ENCODE results near the gene S100Z.
"Not testable (repeated sequence)": the region's sequence is repeated elsewhere in the genome, so short reads cannot be mapped to it uniquely, and the experiment has no call there.

The S100Z gene

DNA sequence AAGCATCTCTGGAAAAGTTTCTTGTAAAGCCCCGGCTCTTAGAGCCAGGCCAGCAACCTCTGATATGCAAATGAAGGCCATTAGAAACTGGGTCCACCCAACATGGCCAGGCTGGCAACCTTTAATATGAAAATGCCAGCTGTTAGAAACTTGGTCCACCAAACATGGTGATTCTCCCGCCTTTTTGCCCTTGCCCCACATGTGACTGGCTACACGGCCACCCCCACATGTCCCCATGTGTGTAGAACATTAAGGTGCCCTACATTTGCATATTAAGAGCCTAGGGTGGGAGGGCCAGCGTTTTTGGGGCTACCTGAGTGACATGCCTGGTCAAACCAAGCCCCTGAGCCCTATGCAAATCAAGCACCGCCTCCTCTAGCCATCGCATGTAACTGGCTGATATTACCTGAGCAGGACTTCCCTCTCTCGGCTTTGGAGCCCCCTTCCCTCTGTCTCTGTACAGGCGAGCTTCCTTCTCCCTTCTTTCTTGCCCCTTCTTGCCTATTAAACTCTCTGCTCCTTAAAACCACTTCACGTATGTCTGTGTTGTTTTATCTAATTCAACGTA, 39.0 kb downstream of the S100Z start:
- no peak for DNase-seq

DNA sequence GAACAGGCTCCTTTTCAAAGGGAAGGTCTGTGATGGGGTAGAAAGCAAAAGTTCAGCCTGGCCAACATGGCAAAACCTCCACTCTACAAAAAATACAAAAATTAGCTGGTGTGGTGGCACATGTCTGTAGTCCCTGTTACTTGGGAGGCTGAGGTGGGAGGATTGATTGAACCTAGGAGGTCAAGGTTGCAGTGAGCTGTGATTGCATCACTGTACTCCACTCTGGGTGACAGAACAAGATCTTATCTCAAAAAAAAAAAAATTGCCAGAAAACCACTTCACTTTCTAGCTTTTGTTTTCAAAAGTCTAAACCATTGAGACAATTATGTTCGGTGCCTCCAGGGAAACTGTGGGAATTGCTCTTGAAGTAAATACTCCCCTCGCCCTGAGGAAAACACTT, 43.5 kb downstream of the S100Z start:
- no peak for DNase-seq

DNA sequence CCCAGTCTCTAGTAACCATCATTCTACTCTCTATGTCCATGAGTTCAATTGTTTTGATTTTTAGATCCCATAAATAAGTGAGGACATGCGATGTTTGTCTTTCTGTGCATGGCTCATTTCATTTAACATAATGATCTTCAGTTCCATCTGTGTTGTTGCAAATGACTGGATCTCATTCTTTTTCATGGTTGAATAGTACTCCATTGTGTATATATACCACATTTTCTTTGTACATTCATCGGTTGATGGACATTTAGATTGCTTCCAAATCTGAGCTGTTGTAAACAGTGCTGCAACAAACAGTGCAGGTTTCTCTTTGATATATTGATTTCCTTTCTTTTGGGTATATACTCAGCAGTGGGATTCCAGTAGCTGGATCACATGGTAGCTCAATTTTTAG, 46.4 kb downstream of the S100Z start:
- no peak for DNase-seq

DNA sequence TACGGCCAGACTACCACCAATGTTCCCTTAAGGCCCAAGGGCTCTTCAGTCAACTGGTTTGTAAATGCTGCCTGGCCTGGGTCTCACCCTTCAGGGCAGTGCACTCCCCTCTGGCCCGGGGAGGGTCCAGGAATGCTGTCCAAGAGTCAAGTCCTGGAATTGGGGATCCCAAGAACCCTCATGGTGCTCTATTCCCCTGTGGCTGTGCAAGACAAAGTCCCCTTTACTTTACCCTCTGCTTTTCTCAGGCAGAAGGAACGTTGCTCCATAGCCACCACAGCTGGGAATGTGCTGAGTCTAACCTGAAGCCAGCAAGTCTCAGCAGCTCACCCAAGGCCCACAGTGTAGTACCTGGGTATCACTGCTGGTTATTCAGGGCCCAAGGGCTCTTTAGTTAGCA, 51.7 kb downstream of the S100Z start:
- no peak for DNase-seq

DNA sequence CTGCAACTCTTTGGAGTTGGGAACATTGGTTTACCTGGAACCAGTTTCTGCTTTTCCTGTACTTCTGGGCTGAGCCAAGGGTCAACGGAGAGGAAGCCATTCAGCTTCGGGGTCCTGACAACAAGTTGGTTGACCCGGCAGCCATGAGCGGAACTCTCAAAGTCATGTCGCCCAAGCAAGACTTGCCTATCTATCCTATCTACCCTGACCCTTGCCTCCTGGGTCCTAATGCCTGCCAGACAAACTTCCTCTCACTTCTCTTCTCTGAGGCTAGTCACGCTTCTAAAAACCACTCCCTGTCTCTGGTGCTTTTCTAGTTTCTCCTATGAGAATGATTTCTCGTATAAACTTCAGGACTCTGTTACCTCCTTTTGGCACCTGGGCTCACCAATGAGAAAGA, 58.4 kb downstream of the S100Z start:
- DNase-seq = no peak

DNA sequence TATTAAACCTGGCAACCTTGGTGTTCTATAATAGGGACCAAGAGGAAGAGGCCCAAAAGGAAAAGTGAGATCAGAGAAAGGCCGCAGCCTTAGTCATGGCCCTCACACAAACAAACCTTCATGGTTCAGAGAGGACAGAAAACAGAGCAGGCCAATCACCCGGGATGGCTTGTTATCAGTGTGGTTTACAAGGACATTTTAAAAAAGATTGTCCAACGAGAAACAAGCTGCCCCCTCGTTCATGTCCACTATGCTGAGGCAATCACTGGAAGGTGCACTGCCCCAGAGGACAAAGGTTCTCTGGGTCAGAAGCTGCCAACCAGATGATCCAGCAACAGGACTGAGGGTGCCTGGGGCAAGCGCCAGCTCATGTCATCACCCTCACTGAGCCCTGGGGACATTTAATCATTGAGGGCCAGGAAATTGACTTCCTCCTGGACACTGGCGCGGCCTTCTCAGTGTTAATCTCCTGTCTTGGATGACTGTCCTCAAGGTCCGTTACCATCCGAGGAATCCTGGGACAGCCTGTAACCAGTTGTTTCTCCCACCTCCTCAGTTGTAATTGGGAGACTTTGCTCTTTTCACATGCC, 60.6 kb downstream of the S100Z start:
- not testable (repeated sequence) for DNase-seq

DNA sequence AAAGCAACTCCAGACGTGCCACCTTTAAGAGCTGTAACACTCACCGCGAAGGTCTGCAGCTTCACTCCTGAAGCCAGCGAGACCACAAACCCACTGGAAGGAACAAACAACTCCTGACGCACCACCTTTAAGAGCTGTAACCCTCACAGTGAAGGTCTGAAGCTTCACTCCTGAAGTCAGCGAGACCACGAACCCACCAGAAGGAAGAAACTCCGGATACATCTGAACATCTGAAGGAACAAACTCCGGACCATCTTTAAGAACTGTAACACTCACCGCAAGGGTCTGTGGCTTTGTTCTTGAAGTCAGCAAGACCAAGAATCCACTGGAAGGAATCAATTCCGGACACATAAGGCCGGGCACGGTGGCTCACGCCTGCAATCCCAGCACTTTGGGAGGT, 64.9 kb downstream of the S100Z start:
- not testable (repeated sequence) for DNase-seq

DNA sequence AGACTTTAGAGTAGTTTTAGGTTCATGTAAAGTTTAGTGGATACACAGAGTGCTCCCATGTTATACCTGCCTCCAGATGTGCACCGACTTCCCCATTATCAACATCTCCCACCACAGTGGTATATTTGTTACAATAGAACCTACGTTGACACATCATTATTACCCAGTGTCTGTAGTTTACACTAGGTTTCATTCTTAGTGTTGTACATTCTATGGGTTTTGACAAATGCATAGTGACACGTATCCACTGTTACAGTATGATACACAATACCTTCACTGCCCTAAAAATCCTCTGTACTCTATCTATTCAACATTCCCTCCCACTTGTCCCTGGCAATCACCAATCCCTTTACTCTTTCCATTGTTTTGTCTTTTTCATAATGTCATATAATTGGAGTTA, 68.7 kb downstream of the S100Z start:
- no peak for DNase-seq

DNA sequence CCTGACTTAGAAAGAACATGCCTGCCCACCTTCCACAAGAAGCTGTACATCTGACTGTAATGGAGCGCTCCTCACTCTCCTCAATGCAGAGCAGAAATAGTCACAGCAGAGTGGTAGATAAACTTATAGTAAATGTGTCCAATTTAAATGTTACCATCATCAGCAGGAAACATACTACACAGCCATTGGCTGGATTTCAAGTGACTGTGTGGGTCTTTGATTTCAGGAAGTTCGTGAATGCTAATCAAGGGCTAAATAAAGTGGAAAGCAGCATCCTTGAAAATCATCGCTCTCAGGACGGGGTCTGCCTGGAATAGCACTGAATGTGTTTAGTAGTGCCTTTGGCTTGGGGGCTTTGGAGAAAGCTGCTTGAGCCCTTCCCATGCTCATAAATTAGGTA, 70.7 kb downstream of the S100Z start:
- no peak for DNase-seq

DNA sequence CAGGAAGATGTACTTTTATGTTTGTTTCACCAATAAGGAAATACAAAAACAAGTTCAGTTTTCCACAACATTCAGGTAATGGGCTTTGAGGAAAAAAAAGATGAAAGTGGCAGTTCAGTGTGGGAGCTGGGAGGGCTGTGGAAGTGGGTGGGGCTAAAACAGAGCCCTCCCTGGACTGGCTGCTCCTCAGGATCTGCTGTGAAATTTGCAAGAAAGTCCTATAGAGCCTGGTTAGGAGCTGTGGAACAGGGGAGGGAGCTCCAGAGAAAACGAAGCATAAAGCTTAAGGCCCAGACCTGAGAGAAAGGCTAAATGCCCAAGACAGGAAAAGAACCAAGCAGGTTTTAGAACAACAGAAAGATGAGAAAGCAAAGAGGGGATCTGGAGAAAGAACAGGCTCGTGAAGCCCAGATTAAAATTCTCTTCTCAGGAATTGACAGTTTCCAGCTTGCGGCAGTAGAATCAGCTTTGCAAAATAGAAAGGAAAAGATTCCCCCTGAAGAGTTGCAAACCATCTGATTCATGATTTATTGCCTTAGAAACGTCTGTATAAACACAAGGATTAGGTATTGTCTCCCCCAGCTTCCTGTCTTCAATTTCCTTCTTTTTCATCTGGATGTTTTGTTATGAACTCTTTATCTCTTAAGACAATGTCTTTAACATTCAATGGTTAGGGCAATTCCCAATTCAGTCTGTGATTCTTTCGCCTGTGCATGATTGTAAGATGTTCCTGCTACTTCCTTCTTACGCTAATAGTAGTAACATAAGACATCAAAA, 76.7 kb downstream of the S100Z start:
- DNase-seq = no peak

DNA sequence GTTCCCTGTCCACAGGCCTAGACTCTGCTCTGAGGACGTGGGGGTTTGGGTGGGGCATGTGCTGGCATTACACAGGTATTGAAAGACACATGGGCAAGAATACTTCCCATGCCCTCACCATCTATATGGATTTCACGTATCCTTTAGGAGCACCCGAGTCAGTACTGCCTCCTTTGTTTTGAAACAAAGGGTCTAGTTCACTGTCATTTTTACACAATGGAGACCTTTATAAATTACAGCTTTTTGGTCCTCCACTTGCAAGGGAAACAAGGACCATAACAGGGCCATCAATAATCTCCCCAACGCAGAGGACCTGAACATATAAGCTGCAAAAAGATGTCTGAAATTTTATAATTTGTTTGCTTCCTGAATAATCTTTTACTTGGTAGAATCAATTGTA, 78.1 kb downstream of the S100Z start:
- no peak for DNase-seq

DNA sequence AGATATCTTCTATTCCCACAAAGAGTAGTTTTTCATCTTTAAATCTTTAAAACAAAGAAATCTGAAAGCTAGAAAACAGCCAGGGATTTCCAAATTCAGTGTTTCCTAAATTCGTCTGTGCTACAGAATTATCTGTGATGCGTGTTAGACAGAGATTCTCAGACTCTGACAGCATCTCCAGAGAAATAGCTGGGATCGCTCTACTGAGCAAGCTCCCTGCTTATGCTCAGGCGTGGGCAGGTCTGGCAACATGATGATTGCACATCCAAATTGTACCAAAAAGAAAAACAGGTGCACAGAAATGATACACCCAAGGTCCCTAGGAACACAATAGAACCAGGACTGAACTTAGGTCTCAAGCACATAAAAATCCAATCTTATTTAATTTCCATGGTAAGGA, 80.3 kb downstream of the S100Z start:
- DNase-seq = no peak

DNA sequence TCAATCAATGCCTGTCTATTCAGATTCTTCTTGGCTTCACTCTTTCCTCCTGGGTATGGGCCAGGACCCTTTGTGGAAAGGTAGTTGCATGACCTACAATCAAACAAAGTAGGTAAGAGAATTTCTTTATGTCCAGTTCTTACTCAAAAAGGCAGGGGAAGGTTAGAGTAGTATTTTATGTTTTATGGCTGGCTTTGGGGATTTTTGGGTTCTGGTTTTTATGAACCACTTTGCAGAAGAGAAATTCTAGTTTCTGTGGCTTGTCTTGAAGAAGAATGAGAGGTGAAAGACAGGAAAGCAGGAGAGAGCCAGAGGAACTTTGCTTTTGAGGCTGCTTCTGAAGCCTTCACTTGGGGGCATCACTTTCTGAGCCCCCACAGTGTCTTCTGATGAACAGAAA, 88.4 kb downstream of the S100Z start:
- no peak for DNase-seq

DNA sequence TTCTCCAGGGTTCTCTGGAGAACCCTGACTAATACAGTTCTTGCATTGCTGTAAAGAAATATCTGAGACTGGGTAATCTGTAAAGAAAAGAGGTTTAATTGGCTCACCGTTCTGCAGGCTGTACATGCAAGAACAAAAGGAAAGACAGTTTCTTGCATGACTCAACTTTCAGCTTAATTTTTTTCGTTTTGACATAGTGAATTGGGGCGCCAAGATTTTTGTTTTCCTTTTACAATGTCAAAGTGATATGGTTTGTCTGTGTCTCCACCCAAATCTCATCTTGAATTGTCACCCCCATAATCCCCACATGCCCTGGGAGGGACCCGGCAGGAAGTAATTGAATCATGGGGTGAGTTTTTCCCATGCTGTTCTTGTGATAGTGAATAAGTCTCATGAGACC, 91.2 kb downstream of the S100Z start:
- no peak for DNase-seq

DNA sequence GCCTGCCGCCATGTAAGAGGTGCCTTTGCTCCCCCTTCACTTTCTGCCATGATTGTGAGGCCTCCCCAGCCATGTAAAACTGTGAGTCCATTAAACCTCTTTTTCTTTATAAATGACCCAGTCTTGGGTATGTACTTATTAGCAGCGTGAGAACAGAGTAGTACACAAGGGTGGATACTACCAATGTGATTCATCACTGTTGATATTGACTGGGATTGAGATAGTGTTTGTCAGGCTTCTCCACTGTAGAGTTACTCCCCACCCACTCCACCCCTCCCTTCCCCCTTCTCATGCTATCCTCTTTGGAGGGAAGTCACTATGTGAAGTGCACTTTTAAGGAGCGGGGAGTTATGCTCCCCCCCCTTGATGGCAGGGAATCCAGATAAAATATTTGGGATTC, 91.6 kb downstream of the S100Z start:
- DNase-seq = no peak

DNA sequence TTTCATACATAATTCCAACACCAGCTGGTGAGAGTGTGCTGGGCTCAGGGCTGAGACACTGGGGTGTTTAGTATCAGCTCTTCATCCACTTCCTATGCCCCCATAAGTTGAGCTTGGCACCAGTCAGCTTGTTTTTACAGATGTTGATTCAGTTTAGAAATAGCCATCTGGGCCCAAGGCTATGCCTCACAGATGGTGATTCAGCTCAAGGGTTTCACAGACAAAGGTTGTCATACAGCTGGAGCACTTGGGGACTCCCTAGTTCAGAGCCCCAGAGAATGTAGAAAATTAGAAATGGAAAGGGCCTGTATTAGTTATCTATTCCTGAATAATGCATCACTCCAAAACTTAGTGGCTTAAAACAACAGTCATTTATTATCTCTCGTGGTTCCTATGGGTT, 92.8 kb downstream of the S100Z start:
- DNase-seq = no peak

DNA sequence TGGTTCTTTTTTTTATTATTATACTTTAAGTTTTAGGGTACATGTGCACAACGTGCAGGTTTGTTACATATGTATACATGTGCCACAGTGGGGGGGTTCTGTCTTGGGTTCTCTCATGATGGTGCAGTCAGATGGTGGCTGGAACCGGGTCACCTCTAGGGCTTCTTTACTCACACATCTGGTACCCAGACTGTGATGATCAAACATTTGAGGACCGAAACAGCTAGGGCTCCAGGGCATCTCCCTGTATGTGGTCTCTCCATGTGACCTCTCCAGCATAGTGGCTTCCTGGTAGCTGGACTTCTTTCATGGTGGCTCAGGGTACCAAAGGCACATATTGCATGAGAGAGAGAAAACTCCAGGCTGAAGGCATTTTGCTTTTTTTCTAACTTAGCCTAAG, 93.2 kb downstream of the S100Z start:
- DNase-seq = no peak

DNA sequence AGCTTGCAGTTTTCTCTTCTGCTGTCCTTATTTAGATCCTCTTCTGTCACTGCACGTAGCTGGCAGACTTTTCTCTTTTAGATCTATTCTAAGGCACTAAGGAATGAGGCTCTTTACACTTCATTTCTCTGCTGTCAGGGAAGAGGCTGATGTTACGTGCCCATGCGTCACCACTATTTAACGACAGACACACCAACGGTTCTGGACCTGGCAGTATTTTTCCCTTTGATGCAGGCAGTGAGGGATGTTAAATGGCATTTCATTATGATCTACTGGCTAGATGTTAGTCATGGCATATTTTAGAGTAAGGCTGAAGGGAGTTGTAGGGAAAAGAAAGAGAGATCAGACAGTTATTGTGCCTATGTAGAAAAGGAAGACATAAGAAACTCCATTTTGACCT, 94.8 kb downstream of the S100Z start:
- no peak for DNase-seq

DNA sequence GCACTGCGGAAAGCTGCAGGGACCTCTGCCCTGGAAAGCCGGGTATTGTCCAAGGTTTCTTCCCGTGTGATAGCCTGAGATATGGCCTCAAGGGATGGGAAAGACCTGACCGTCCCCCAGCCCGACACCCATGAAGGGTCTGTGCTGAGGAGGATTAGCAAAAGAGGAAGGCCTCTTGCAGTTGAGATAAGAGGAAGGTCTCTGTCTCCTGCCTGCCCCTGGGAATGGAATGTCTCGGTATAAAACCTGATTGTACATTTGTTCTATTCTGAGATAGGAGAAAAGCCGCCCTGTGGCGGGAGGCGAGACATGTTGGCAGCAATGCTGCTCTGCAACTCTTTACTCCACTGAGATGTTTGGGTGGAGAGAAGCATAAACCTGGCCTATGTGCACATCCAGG, 95.4 kb downstream of the S100Z start:
- not testable (repeated sequence) for DNase-seq

DNA sequence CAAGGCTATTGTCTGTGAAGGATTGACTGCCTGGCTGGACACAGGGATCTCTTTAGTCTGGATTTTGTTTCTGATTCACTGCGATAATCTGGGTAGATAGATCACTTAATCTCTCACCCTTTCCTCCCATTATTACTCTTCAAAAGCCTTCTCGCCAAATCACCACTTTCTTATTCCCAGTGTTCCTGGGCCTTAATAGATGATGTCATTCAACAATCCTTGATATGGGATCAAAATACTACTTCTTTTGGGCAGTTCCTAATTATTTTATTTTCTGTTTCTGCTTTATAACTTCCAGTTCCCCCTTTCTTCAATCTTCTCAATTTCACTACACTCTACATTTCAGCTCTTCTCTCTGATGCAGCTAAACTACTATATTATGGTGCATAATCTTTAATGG, 96.3 kb downstream of the S100Z start:
- DNase-seq = no peak

DNA sequence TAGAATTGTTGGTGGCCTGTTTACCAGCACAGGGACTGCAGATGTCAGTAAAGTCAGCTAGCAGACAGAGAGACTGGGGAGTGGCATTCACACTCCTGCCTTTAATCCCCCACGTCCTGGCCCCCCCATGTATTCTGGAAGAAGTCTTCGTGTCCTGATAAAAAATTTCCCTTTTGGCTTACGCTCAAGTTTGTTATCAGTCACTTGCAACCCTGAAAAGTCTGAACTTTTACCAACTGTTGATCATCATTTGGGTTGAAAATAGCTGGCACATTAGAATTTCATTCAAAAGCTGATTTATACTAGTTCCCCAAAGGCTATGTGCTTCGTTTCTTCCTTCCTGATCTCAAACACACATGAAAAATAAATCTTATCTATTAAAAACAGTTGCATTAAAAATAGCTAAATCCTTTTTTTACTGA, 97.3 kb downstream of the S100Z start:
- no peak for DNase-seq

DNA sequence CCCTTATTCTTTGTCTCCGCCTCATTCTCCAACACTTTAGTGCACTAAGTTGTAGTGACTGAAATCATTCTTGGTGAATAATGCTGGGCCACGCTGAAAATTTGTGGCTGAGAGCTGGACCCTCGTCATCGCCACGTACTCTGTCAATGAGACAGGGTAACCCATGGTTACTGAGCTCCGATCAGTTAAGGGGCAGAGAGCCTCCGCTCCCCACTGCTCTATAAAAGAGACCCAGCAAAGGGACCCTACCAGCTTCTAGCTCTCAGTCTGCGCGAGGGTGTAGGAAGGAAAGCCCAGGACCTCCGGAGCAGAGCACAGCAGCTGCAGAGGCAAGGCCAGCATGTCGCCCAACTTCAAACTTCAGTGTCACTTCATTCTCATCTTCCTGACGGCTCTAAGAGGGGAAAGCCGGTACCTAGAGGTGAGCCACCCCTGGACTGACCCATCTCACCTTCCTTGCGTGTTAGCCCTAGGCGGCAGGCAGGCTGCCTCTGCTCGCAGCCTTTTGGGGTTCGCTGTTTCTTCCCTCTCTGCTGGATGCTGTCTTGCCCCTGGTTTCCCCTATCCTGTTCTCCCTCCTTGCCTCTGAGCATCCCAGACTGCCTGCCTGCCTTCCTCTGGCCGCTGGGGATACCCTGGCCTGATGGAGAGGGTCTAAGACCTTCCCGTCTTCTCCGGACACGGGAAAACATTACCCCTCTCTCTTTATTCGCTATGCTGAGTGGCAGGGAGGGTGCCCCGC, 103.2 kb downstream of the S100Z start, which contains the start of gene CRHBP:
Gene CRHBP (plus strand): TSS at position 251 of the 742 bp plus-strand sequence. CDS start 90 bp downstream, at position 341.
- no peak for DNase-seq

DNA sequence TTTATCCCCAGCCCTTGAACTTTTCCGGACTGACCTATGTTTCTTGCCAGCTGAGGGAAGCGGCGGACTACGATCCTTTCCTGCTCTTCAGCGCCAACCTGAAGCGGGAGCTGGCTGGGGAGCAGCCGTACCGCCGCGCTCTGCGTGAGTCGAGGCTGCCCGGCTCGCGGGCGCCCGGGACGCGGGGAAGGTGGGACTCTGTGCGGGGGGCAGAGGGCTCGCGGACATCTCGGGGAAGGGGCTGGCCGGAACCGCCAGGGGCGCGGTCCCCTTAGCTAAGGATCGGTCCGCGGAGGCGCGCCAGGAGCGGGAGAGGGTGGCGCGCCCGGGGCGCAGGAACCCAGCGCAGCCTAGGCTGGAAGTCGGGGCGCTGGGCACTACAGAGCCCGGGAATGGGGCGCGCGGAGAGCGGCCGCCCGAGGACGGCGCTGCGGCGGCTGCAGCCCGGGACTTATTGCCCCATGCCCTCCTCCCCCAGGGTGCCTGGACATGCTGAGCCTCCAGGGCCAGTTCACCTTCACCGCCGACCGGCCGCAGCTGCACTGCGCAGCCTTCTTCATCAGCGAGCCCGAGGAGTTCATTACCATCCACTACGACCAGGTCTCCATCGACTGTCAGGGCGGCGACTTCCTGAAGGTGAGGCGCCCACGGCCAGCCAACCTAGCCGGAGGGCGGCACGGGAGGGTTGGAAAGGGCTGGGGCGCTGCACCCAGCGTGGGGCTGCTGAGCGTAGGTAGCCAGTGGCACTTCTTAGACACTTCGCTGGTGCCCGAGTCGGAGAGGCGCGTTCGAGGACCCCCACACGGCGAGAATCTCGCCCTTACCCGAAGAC, 104.0 kb downstream of the S100Z start:
- no peak for DNase-seq

Measured in T-helper 9 cell (primary cell).